Measurements from ENCODE around the gene DIAPH2.

DIAPH2 gene

GRCh38 chrX:97057349-97057909 is 372.8 kb downstream of the DIAPH2 start:
- DNase-seq (ENCODE audit: low read depth), result no peak

GRCh38 chrX:97060020-97060419 is 375.4 kb downstream of the DIAPH2 start:
- DNase-seq (ENCODE audit: low read depth), result no peak

- DNase-seq (ENCODE audit: low read depth), result no peak
Observed at GRCh38 chrX:97065066-97065465, 380.4 kb downstream of the DIAPH2 start.

- no peak for DNase-seq (ENCODE audit: low read depth)
Observed at GRCh38 chrX:97065973-97066372, 381.3 kb downstream of the DIAPH2 start.

GRCh38 chrX:97066381-97066780 is 381.7 kb downstream of the DIAPH2 start:
- DNase-seq (ENCODE audit: low read depth), result no peak

GRCh38 chrX:97070346-97070745 is 385.7 kb downstream of the DIAPH2 start:
- DNase-seq (ENCODE audit: low read depth), result no peak

- DNase-seq (ENCODE audit: low read depth), result no peak
Observed at GRCh38 chrX:97074400-97074799, 389.8 kb downstream of the DIAPH2 start.

GRCh38 chrX:97089116-97089515 is 404.5 kb downstream of the DIAPH2 start:
- DNase-seq (ENCODE audit: low read depth), result no peak

- DNase-seq (ENCODE audit: low read depth), result no peak
Observed at GRCh38 chrX:97096385-97096784, 411.7 kb downstream of the DIAPH2 start.

- DNase-seq (ENCODE audit: low read depth), result no peak
Observed at GRCh38 chrX:97102938-97103337, 418.3 kb downstream of the DIAPH2 start.

GRCh38 chrX:97109730-97110129 is 425.1 kb downstream of the DIAPH2 start:
- DNase-seq (ENCODE audit: low read depth), result no peak

GRCh38 chrX:97117572-97117971 is 432.9 kb downstream of the DIAPH2 start:
- DNase-seq (ENCODE audit: low read depth), result no peak

- no peak for DNase-seq (ENCODE audit: low read depth)
Observed at GRCh38 chrX:97119474-97120109, 434.9 kb downstream of the DIAPH2 start.

GRCh38 chrX:97123001-97123400 is 438.4 kb downstream of the DIAPH2 start:
- no peak for DNase-seq (ENCODE audit: low read depth)

GRCh38 chrX:97126020-97126419 is 441.4 kb downstream of the DIAPH2 start:
- DNase-seq (ENCODE audit: low read depth), result no peak

- DNase-seq (ENCODE audit: low read depth), result no peak
Observed at GRCh38 chrX:97132664-97133415, 448.2 kb downstream of the DIAPH2 start.

GRCh38 chrX:97145934-97146333 is 461.3 kb downstream of the DIAPH2 start:
- DNase-seq (ENCODE audit: low read depth), result no peak

GRCh38 chrX:97155816-97156215 is 471.2 kb downstream of the DIAPH2 start:
- DNase-seq (ENCODE audit: low read depth), result no peak

- DNase-seq (ENCODE audit: low read depth), result no peak
Observed at GRCh38 chrX:97158269-97158668, 473.6 kb downstream of the DIAPH2 start.

GRCh38 chrX:97159916-97160800 is 475.5 kb downstream of the DIAPH2 start:
- DNase-seq (ENCODE audit: low read depth), result no peak

GRCh38 chrX:97167333-97167732 is 482.7 kb downstream of the DIAPH2 start:
- no peak for DNase-seq (ENCODE audit: low read depth)

GRCh38 chrX:97168646-97169045 is 484.0 kb downstream of the DIAPH2 start:
- DNase-seq (ENCODE audit: low read depth), result no peak
